Measurements from ENCODE around the gene PDHB.

- TF ChIP-seq, protein P1, sequence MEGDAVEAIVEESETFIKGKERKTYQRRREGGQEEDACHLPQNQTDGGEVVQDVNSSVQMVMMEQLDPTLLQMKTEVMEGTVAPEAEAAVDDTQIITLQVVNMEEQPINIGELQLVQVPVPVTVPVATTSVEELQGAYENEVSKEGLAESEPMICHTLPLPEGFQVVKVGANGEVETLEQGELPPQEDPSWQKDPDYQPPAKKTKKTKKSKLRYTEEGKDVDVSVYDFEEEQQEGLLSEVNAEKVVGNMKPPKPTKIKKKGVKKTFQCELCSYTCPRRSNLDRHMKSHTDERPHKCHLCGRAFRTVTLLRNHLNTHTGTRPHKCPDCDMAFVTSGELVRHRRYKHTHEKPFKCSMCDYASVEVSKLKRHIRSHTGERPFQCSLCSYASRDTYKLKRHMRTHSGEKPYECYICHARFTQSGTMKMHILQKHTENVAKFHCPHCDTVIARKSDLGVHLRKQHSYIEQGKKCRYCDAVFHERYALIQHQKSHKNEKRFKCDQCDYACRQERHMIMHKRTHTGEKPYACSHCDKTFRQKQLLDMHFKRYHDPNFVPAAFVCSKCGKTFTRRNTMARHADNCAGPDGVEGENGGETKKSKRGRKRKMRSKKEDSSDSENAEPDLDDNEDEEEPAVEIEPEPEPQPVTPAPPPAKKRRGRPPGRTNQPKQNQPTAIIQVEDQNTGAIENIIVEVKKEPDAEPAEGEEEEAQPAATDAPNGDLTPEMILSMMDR (IDR thresholded peaks at IDR 0.05), result no peak
- TF ChIP-seq POLR2A (IDR thresholded peaks at IDR 0.05), result no peak
Observed at GRCh38 chr3:58462829-58463180, 29.2 kb upstream of the PDHB start.
